Myocyte (in vitro differentiated cells): ENCODE results near the gene GALNT18. TPM values are rescaled to one million over a fixed set of nuclear protein-coding genes. Genes with fewer than 3 reads are reported as not detected.

Experiments
- DNase-seq: peaks from one replicate; pipeline ENCODE4 v3.0.0-alpha.2; 2012; ENCODE audit warnings: low read depth
- polyA plus RNA-seq: library from polyadenylated mRNA; unstranded; fragments of >200 nt; gene quantifications from one replicate; pipeline ENCODE4 v1.2.1, GENCODE V29; 2012; ENCODE audit warnings: missing spikeins
- total RNA-seq: library from RNA; depleted of rRNA; stranded (reverse); fragments of >200 nt; gene quantifications from 2 replicates; pipeline ENCODE4 v1.2.3, GENCODE V29; 2014

GALNT18 gene
- total RNA-seq: 3.3 and 5.3 TPM in 2 replicates
- polyA plus RNA-seq: 10.8 TPM

- peak; percentile 94 for DNase-seq
These were observed at the start of gene GALNT18 for GRCh38 chr11:11621573-11622339. TSS of gene GALNT18 (minus strand) at chr11:11622005.

GRCh38 chr11:11670574-11670973, 48.8 kb upstream of the GALNT18 start:
- DNase-seq: no peak

- DNase-seq: no peak
These were observed 47.5 kb upstream of the GALNT18 start for GRCh38 chr11:11669233-11669846.

GRCh38 chr11:11668781-11669180, 47.0 kb upstream of the GALNT18 start:
- DNase-seq: no peak

- no peak for DNase-seq
These were observed 46.5 kb upstream of the GALNT18 start for GRCh38 chr11:11668274-11668673.

GRCh38 chr11:11667056-11667455, 45.3 kb upstream of the GALNT18 start:
- no peak for DNase-seq

GRCh38 chr11:11665407-11665806, 43.6 kb upstream of the GALNT18 start:
- no peak for DNase-seq

GRCh38 chr11:11663907-11664306, 42.1 kb upstream of the GALNT18 start:
- no peak for DNase-seq

- DNase-seq: no peak
These were observed 40.8 kb upstream of the GALNT18 start for GRCh38 chr11:11662578-11662977.

- DNase-seq: no peak
These were observed 39.7 kb upstream of the GALNT18 start for GRCh38 chr11:11661326-11662040.

GRCh38 chr11:11660363-11660740, 38.5 kb upstream of the GALNT18 start:
- no peak for DNase-seq

GRCh38 chr11:11659567-11660362, 38.0 kb upstream of the GALNT18 start:
- DNase-seq: no peak

- DNase-seq: no peak
These were observed 35.6 kb upstream of the GALNT18 start for GRCh38 chr11:11657218-11657955.

- DNase-seq: no peak
These were observed 19.8 kb upstream of the GALNT18 start for GRCh38 chr11:11641581-11641980.

GRCh38 chr11:11640996-11641395, 19.2 kb upstream of the GALNT18 start:
- DNase-seq: peak; percentile 18

- DNase-seq: peak; percentile 72
These were observed 18.3 kb upstream of the GALNT18 start for GRCh38 chr11:11640152-11640551.

GRCh38 chr11:11636671-11637070, 14.9 kb upstream of the GALNT18 start:
- peak; percentile 45 for DNase-seq

GRCh38 chr11:11635443-11635842, 13.6 kb upstream of the GALNT18 start:
- no peak for DNase-seq

- DNase-seq: no peak
These were observed 7.6 kb upstream of the GALNT18 start for GRCh38 chr11:11629368-11629767.

GRCh38 chr11:11628651-11629050, 6.8 kb upstream of the GALNT18 start:
- DNase-seq: no peak

GRCh38 chr11:11626128-11626527, 4.3 kb upstream of the GALNT18 start:
- peak; percentile 47 for DNase-seq
